Osteocyte (in vitro differentiated cells): Measurements from ENCODE around the gene GRID1. TPM values are rescaled to one million over a fixed set of nuclear protein-coding genes. Genes with fewer than 3 reads are reported as not detected.

Experiments used
- DNase-seq: peaks from one replicate; pipeline ENCODE4 v3.0.0; 2021; ENCODE audit warnings: mixed read lengths; ENCODE audit not compliant: unreplicated experiment; ENCODE audit errors: extremely low spot score
- H3K27ac Mint-ChIP-seq: one replicate; pipeline ENCODE4 v1.8.0; 2021; ENCODE audit warnings: mild to moderate bottlenecking, mixed read lengths; ENCODE audit not compliant: unreplicated experiment
- H3K27me3 Mint-ChIP-seq: one replicate; pipeline ENCODE4 v1.8.0; 2021; ENCODE audit warnings: mixed read lengths; ENCODE audit not compliant: unreplicated experiment
- H3K36me3 Mint-ChIP-seq: one replicate; pipeline ENCODE4 v1.8.0; 2021; ENCODE audit warnings: mixed read lengths; ENCODE audit not compliant: unreplicated experiment
- H3K4me1 Mint-ChIP-seq: one replicate; pipeline ENCODE4 v1.8.0; 2021; ENCODE audit warnings: mixed read lengths; ENCODE audit not compliant: unreplicated experiment
- H3K4me3 Mint-ChIP-seq: one replicate; pipeline ENCODE4 v1.8.0; 2021; ENCODE audit warnings: mild to moderate bottlenecking, moderate library complexity, mixed read lengths; ENCODE audit not compliant: unreplicated experiment
- H3K9me3 Mint-ChIP-seq: one replicate; pipeline ENCODE4 v1.8.0; 2021; ENCODE audit warnings: mixed read lengths; ENCODE audit not compliant: unreplicated experiment
- CTCF ChIP-seq: fragments of 200-600 bp; sonication (generic); IDR thresholded peaks from 2 replicates; pipeline ENCODE4 v1.5.0; 2021; ENCODE audit warnings: antibody characterized with exemption, mild to moderate bottlenecking, moderate library complexity
- total RNA-seq: library from RNA; stranded (reverse); gene quantifications from 2 replicates; pipeline ENCODE4 v1.2.1, GENCODE V29; 2021

Gene GRID1
- total RNA-seq, 1 donor from 2014 or later: 0.11 TPM

DNA sequence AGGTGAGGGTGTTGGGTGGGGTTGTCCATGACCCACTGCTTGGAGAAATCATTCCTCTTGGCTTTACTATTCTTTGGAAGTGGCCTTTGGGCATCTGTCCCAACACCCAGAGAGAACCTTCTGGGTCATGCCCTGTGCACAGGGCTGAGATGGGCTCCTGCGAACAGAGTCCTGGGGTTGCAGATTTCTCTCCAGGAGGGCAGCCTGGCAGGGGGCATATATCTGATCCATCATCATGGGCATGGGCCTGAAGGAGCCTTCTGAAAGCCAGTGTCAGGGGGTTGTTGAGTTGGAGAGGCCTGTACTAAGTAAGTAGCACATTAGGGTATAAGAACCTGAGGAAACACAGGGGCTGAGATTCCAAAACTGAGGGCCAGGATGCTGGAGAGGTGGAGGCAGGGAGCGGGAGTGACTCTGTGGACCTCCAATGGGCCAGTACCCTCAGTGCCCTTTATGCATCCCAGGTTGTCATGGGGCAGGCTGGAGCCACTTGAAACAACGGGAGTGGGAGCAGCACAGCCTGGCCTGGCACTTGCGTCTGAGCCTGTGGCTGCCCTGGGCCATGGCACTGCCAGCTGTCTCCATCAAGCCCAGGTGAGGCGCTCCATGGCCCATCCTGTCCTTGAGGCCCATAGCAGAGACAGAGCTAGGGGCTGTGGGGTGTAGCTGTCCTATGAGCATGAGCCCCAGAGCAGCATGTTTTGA, 203.7 kb downstream of the GRID1 start:
- DNase-seq: no peak
- TF ChIP-seq CTCF: no peak
- Mint-ChIP-seq H3K27me3 (no peaks in the 10 kb centered on the region), H3K9me3 (no peaks in the 10 kb centered on the region), H3K36me3 (no peaks in the 10 kb centered on the region), H3K27ac (no peak overlapping the region), H3K4me3 (no peak overlapping the region), H3K4me1 (no peaks in the 10 kb centered on the region)

DNA sequence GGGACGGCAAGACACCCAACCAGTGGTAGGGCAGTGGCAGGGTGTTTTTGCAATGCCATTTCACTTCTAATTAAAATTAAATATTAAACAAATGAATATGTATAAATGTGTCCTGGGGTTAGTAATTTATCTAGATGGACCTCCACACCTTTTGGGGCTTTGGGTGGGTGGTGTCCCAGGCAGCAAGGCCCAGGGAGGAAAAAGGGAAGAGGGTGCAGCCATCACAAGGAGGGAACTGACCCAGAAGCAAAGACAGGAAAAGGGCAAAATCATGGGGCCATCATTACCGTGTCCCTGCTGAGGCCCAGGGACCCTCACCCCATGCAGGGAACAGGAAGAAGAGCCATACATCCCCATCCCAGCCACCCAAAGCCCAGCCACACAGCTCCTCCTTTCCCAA, 204.6 kb downstream of the GRID1 start:
- H3K27ac Mint-ChIP-seq: no peak overlapping the region
- no peak for TF ChIP-seq CTCF
- H3K4me3 Mint-ChIP-seq: no peak overlapping the region
- no peaks in the 10 kb centered on the region for H3K27me3 Mint-ChIP-seq
- no peaks in the 10 kb centered on the region for H3K36me3 Mint-ChIP-seq
- no peak for DNase-seq
- no peaks in the 10 kb centered on the region for H3K9me3 Mint-ChIP-seq
- H3K4me1 Mint-ChIP-seq: no peaks in the 10 kb centered on the region

GRCh38 chr10:86160890-86161585, 205.6 kb downstream of the GRID1 start:
- no peaks in the 10 kb centered on the region for H3K4me1 Mint-ChIP-seq
- H3K4me3 Mint-ChIP-seq: no peak overlapping the region
- no peaks in the 10 kb centered on the region for H3K36me3 Mint-ChIP-seq
- H3K27ac Mint-ChIP-seq: no peak overlapping the region
- H3K9me3 Mint-ChIP-seq: no peaks in the 10 kb centered on the region
- H3K27me3 Mint-ChIP-seq: no peaks in the 10 kb centered on the region
- DNase-seq: no peak
- TF ChIP-seq CTCF: no peak

GRCh38 chr10:86159797-86160196, 206.8 kb downstream of the GRID1 start:
- TF ChIP-seq CTCF: no peak
- Mint-ChIP-seq H3K9me3 (no peaks in the 10 kb centered on the region), H3K27ac (no peak overlapping the region), H3K27me3 (no peaks in the 10 kb centered on the region), H3K4me3 (no peak overlapping the region), H3K4me1 (no peaks in the 10 kb centered on the region), H3K36me3 (no peaks in the 10 kb centered on the region)
- no peak for DNase-seq

DNA sequence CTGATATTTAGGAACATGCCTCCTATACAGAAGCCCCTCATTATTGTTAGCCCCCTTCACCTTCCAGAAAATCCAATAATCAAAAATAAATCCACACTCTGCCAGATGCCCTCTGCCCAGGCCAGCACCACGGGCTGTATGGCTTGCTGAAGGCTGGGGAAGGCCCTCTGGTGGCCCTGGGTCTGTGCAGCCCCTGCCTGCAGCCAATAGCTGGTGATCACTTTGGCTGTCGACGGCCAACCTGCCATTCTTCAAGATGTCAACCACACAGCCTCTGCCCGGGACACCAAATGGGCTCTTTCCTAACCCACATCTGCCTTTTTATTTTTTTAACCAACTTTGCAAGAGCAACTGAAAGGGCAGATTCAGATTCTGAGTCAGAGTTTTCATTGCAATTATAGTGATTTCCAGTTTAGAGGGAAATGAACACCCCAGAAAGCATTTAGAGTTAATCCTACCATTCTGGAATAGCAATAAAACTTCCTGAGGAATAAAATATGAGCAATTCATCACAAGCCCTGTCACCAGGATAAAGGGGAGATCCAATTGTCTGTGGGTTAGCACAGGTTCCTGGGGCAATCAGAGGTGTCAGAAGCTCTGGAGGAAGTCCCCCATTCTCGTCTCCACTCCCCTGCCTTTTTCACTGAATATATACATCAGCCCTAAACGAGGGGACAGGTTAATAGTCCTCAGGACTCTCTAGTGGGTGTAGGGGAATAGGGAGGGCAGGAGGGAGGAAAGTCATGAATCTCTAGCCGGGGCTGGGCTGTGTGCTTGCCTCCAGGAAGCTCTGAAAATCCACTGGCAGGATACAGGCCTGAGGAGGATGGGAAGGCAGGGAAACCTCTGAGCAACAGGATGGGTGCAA, 211.3 kb downstream of the GRID1 start:
- Mint-ChIP-seq H3K4me3 (no peak overlapping the region), H3K4me1 (no peaks in the 10 kb centered on the region), H3K9me3 (no peaks in the 10 kb centered on the region), H3K27ac (no peak overlapping the region), H3K36me3 (no peaks in the 10 kb centered on the region), H3K27me3 (no peaks in the 10 kb centered on the region)
- no peak for TF ChIP-seq CTCF
- no peak for DNase-seq
